HepG2 (cell line): Measurements from ENCODE around the gene OR2A25. TPM values are rescaled to one million over a fixed set of nuclear protein-coding genes. Genes with fewer than 3 reads are reported as not detected.

Experiments
- ATAC-seq: fragments of 200-7000 bp; cut with Tn5 transposase; 3 replicates; pipeline ENCODE4 v1.9.1; 2020; ENCODE audit warnings: mild to moderate bottlenecking, moderate library complexity
- BruUV-seq: library from RNA; stranded (reverse); fragments of 400-500 nt; replicated peaks from 2 replicates; lab custom pipeline; 2021; lab: Mats Ljungman, UMichigan
- CTCF ChIA-PET: fragments of 300-600 bp; formaldehyde crosslinking; extraction: SDS; loops from one replicate; lab custom pipeline; 2021; ENCODE audit warnings: low total read pairs, inconsistent platforms, low intra/inter-chr PET ratio; lab: Yijun Ruan, JAX
- POLR2A ChIA-PET: fragments of 350-600 bp; sonication (Branson Sonifier 250); formaldehyde crosslinking; loops from one replicate; lab custom pipeline; 2020; ENCODE audit warnings: antibody characterized with exemption, inconsistent platforms; lab: Yijun Ruan, JAX
- DNase-seq: peaks from one replicate; pipeline ENCODE4 v3.0.0-alpha.2; 2015; ENCODE audit warnings: low spot score
- FAIRE-seq: peaks from 3 replicates; lab custom pipeline; 2011; peaks lifted over from hg19 to GRCh38; lab: Jason Lieb, UNC
- H2AFZ ChIP-seq: one replicate; pipeline ENCODE4 v1.6.1; 2011; ENCODE audit warnings: low read length, inconsistent platforms
- H3K27ac ChIP-seq: fragments of 300-600 bp; 3 replicates; pipeline ENCODE4 v1.8.0; 2011; ENCODE audit warnings: mixed run types, mild to moderate bottlenecking, mixed read lengths, low read length, inconsistent platforms; ENCODE audit not compliant: insufficient read depth; ENCODE audit errors: extremely low read length
- H3K27me3 ChIP-seq, 2 experiments: fragments of 200-600 bp in 1 of 2; 2 replicates in 1 of 2; 3 replicates in 1 of 2; pipeline versions ENCODE4 v1.6.0 to v1.8.0; 2011; ENCODE audit warnings: low read length in 2 of 2, mild to moderate bottlenecking in 2 of 2, moderate library complexity in 2 of 2, inconsistent platforms in 1 of 2; ENCODE audit not compliant: insufficient read depth in 2 of 2, control insufficient read depth in 1 of 2
- H3K36me3 ChIP-seq, 2 experiments: fragments of 200-600 bp in 1 of 2; replicated peaks in 1 of 2; 2 replicates in 1 of 2; 3 replicates in 1 of 2; pipeline versions ENCODE4 v1.5.1 to v1.8.0; 2011; ENCODE audit warnings: low read length in 2 of 2, inconsistent platforms in 1 of 2; ENCODE audit not compliant: insufficient read depth in 2 of 2, control insufficient read depth in 1 of 2
- H3K4me1 ChIP-seq: 2 replicates; pipeline ENCODE4 v1.5.1; 2012; ENCODE audit warnings: low read length, inconsistent platforms; ENCODE audit not compliant: insufficient read depth
- H3K4me2 ChIP-seq: 2 replicates; pipeline ENCODE4 v1.6.0; 2011; ENCODE audit warnings: low read depth, low read length, inconsistent platforms
- H3K4me3 ChIP-seq, 3 experiments: fragments of 200-600 bp in 1 of 3; sonication (generic), shearing (Covaris generic) in 1 of 3; replicated peaks in 1 of 3; 2 replicates each; pipeline ENCODE4 v1.5.1; 2011 to 2016; ENCODE audit warnings: low read length in 3 of 3, inconsistent platforms in 2 of 3, low read depth in 2 of 3, mild to moderate bottlenecking in 2 of 3, control low read depth in 1 of 3, mixed read lengths in 1 of 3; ENCODE audit not compliant: insufficient read depth in 1 of 3
- H3K79me2 ChIP-seq: one replicate; pipeline ENCODE4 v1.6.1; 2011; ENCODE audit warnings: low read length, inconsistent platforms; ENCODE audit not compliant: insufficient read depth
- H3K9ac ChIP-seq: 2 replicates; pipeline ENCODE4 v1.6.0; 2011; ENCODE audit warnings: mild to moderate bottlenecking, low read depth, low read length, inconsistent platforms; ENCODE audit not compliant: insufficient read depth
- H3K9me3 ChIP-seq: 2 replicates; pipeline ENCODE4 v1.5.1; 2012; ENCODE audit warnings: mild to moderate bottlenecking, low read length
- H4K20me1 ChIP-seq: 2 replicates; pipeline ENCODE4 v1.6.0; 2011; ENCODE audit warnings: inconsistent platforms, mild to moderate bottlenecking, low read length, moderate library complexity; ENCODE audit not compliant: insufficient read depth
- HOXA9 ChIP-seq: sonication (generic); formaldehyde crosslinking; IDR thresholded peaks from 2 replicates; pipeline ENCODE4 v1.8.1; 2022; ENCODE audit warnings: missing genetic modification reagents, mild to moderate bottlenecking, moderate library complexity, borderline replicate concordance
- HOXD1 ChIP-seq: sonication (generic); formaldehyde crosslinking; IDR thresholded peaks from 2 replicates; pipeline ENCODE4 v1.5.0; 2020; ENCODE audit warnings: missing genetic modification reagents
- NRL ChIP-seq: sonication (generic); formaldehyde crosslinking; IDR thresholded peaks from 2 replicates; pipeline ENCODE4 v1.5.0; 2020; ENCODE audit warnings: missing genetic modification reagents, mild to moderate bottlenecking, moderate library complexity, borderline replicate concordance
- SP2 ChIP-seq: sonication (generic); formaldehyde crosslinking; IDR thresholded peaks from 2 replicates; pipeline ENCODE4 v1.5.1; 2020; ENCODE audit warnings: mild to moderate bottlenecking, missing genetic modification reagents
- ZFP37 ChIP-seq: sonication (generic); formaldehyde crosslinking; IDR thresholded peaks from 2 replicates; pipeline ENCODE4 v1.4.0; 2020; ENCODE audit warnings: missing genetic modification reagents, borderline replicate concordance
- ZNF180 ChIP-seq: sonication (generic); formaldehyde crosslinking; IDR thresholded peaks from 2 replicates; pipeline ENCODE4 v1.4.0; 2020; ENCODE audit warnings: low read depth, missing genetic modification reagents, borderline replicate concordance
- ZNF263 ChIP-seq: sonication (generic); formaldehyde crosslinking; IDR thresholded peaks from 2 replicates; pipeline ENCODE4 v1.4.0; 2020; ENCODE audit warnings: missing genetic modification reagents
- ZNF670 ChIP-seq: sonication (generic); formaldehyde crosslinking; IDR thresholded peaks from 2 replicates; pipeline ENCODE4 v1.8.0; 2022; ENCODE audit warnings: mild to moderate bottlenecking, missing genetic modification reagents, borderline replicate concordance
- WGBS: methylation state at CpG from one replicate; pipeline ENCODE4 v1.1.6; 2017; ENCODE audit warnings: low lambda C conversion rate; 5-methylcytosine and 5-hydroxymethylcytosine counted together
- in situ Hi-C: cut with HindIII; loops from 2 replicates; pipeline ENCODE4 v1.10.0; 2017; ENCODE audit warnings: low pct_unique_long_range_greater_than_20kb; ENCODE audit not compliant: extremely low pct_ligation_motif_present
- intact Hi-C: fragments of 100-400 bp; cut with micrococcal nuclease; formaldehyde crosslinking; loops from one replicate; pipeline ENCODE4 v1.10.0; 2022; ENCODE audit not compliant: unreplicated experiment
- polyA plus RNA-seq, 8 experiments: library from polyadenylated mRNA; depleted of rRNA in 3 of 8; stranded (reverse) in 7 of 8; unstranded in 1 of 8; fragments of >200 nt; fragmentation: Illumina TruSeq in 4 of 8; extraction: Trizol in 4 of 8; gene quantifications; 2 replicates each; pipeline versions ENCODE4 v1.2.1 to v1.2.3, GENCODE V29; 2011 to 2016; ENCODE audit warnings: low read depth in 4 of 8, missing spikeins in 1 of 8, mixed read lengths in 1 of 8; ENCODE audit not compliant: insufficient read depth in 1 of 8
- total RNA-seq, 5 experiments: library from RNA; depleted of rRNA; stranded (reverse); fragments of >200 nt; fragmentation: Illumina TruSeq; extraction: Trizol; gene quantifications; 2 replicates each; pipeline ENCODE4 v1.2.3, GENCODE V29; 2016; ENCODE audit warnings: low read depth in 1 of 5
- TF ChIP-seq, protein P1 (sequence below): sonication (generic); formaldehyde crosslinking; IDR thresholded peaks from 2 replicates; pipeline ENCODE4 v1.4.0; 2020; ENCODE audit warnings: mild to moderate bottlenecking, missing genetic modification reagents
- TF ChIP-seq, protein P2 (sequence below): sonication (generic); formaldehyde crosslinking; IDR thresholded peaks from 2 replicates; pipeline ENCODE4 v1.4.0; 2020; ENCODE audit warnings: low read depth, mild to moderate bottlenecking, missing genetic modification reagents
- TF ChIP-seq, protein P3 (sequence below): sonication (generic); formaldehyde crosslinking; IDR thresholded peaks from 2 replicates; pipeline ENCODE4 v1.4.0; 2020; ENCODE audit warnings: mild to moderate bottlenecking, low read depth, missing genetic modification reagents
- TF ChIP-seq, protein P4 (sequence below): sonication (generic); formaldehyde crosslinking; IDR thresholded peaks from 2 replicates; pipeline ENCODE4 v1.9.0; 2022; ENCODE audit warnings: low read depth, missing genetic modification reagents

The OR2A25 gene
- total and polyA plus RNA-seq, 2 of the 13 experiments (the other 11 are each of a cell fraction or from before 2014, with no cell fraction given): 0.07 TPM; not detected in 1

DNA sequence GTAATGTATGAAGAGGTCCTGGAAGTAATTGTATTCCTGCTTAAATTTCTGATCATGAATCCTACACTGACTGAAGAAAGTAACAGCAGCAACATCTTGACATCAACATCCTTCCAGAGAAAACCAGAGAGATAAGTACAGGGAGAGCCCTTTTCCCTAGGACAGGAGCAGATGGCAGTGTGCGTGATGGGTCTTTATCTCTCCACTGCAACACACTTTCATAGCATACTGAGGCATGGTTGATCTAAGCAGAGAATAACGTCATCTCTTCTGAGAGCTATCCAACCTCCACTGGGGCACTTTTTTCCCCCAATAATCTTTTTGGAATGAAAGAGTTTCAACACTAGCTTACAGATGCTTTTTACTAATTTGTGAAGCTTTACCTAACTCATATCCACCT lies 342 bp downstream of the OR2A25 start:
- Histone ChIP-seq H3K36me3 (no peaks in the 10 kb centered on the region), H3K27me3 (no peaks in the 10 kb centered on the region), H3K4me3 (no peak overlapping the region), H4K20me1 (no peaks in the 10 kb centered on the region), H3K27ac (no peak overlapping the region), H3K4me2 (no peak overlapping the region), H3K9ac (no peak overlapping the region), H2AFZ (no peak overlapping the region), H3K9me3 (no peaks in the 10 kb centered on the region), H3K4me1 (no peaks in the 10 kb centered on the region), H3K79me2 (no peaks in the 10 kb centered on the region)
- intact Hi-C loops (no loop called here), in situ Hi-C loops (no loop called here)
- FAIRE-seq (no peak), ATAC-seq (no peak), DNase-seq (no peak)
- no peak for TF ChIP-seq ZNF263 (CRISPR knock-in tag)
- no peak for TF ChIP-seq HOXA9
- no peak for TF ChIP-seq SP2 (CRISPR knock-in tag)
- TF ChIP-seq HOXD1 (CRISPR knock-in tag): no peak
- TF ChIP-seq, protein P1, sequence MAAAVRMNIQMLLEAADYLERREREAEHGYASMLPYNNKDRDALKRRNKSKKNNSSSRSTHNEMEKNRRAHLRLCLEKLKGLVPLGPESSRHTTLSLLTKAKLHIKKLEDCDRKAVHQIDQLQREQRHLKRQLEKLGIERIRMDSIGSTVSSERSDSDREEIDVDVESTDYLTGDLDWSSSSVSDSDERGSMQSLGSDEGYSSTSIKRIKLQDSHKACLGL (CRISPR knock-in tag): no peak
- TF ChIP-seq NRL (CRISPR knock-in tag): no peak
- TF ChIP-seq ZNF670 (CRISPR knock-in tag): no peak
- no peak for TF ChIP-seq ZNF180 (CRISPR knock-in tag)
- 8% methylated on average over 2 of the region's 2 CpGs for WGBS
- ChIA-PET POLR2A (no interaction called here), CTCF (no interaction called here)
- BruUV-seq: no TSS peak

DNA sequence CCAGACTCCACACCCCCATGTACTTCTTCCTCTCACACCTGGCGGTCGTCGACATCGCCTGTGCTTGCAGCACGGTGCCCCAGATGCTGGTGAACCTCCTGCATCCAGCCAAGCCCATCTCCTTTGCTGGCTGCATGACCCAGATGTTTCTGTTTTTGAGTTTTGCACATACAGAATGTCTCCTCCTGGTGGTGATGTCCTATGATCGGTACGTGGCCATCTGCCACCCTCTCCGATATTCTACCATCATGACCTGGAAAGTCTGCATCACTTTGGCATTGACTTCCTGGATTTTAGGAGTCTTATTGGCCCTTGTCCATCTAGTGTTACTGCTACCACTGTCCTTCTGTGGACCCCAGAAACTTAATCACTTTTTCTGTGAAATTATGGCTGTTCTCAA lies 4.8 kb downstream of the OR2A25 start:
- Histone ChIP-seq H2AFZ (no peak overlapping the region), H3K4me3 (no peak overlapping the region), H4K20me1 (no peaks in the 10 kb centered on the region), H3K27ac (no peak overlapping the region), H3K79me2 (no peaks in the 10 kb centered on the region), H3K9me3 (no peaks in the 10 kb centered on the region), H3K36me3 (no peaks in the 10 kb centered on the region), H3K4me1 (no peaks in the 10 kb centered on the region), H3K9ac (no peak overlapping the region), H3K4me2 (no peak overlapping the region), H3K27me3 (no peaks in the 10 kb centered on the region)
- no peak for DNase-seq
- BruUV-seq: no TSS peak
- ATAC-seq: no peak; the same call in 2 of the 3 replicates
- POLR2A ChIA-PET: no interaction called here
- in situ Hi-C loops: no loop called here
- 56% methylated on average over 8 of the region's 8 CpGs for WGBS
- intact Hi-C loops: no loop called here
- CTCF ChIA-PET: no interaction called here
- no peak for FAIRE-seq
- TF ChIP-seq, protein P2, sequence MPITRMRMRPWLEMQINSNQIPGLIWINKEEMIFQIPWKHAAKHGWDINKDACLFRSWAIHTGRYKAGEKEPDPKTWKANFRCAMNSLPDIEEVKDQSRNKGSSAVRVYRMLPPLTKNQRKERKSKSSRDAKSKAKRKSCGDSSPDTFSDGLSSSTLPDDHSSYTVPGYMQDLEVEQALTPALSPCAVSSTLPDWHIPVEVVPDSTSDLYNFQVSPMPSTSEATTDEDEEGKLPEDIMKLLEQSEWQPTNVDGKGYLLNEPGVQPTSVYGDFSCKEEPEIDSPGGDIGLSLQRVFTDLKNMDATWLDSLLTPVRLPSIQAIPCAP: no peak
- TF ChIP-seq, protein P3, sequence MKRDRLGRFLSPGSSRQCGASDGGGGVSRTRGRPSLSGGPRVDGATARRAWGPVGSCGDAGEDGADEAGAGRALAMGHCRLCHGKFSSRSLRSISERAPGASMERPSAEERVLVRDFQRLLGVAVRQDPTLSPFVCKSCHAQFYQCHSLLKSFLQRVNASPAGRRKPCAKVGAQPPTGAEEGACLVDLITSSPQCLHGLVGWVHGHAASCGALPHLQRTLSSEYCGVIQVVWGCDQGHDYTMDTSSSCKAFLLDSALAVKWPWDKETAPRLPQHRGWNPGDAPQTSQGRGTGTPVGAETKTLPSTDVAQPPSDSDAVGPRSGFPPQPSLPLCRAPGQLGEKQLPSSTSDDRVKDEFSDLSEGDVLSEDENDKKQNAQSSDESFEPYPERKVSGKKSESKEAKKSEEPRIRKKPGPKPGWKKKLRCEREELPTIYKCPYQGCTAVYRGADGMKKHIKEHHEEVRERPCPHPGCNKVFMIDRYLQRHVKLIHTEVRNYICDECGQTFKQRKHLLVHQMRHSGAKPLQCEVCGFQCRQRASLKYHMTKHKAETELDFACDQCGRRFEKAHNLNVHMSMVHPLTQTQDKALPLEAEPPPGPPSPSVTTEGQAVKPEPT: no peak
- TF ChIP-seq ZFP37 (no peak), HOXD1 (CRISPR knock-in tag) (no peak)
- TF ChIP-seq, protein P4, sequence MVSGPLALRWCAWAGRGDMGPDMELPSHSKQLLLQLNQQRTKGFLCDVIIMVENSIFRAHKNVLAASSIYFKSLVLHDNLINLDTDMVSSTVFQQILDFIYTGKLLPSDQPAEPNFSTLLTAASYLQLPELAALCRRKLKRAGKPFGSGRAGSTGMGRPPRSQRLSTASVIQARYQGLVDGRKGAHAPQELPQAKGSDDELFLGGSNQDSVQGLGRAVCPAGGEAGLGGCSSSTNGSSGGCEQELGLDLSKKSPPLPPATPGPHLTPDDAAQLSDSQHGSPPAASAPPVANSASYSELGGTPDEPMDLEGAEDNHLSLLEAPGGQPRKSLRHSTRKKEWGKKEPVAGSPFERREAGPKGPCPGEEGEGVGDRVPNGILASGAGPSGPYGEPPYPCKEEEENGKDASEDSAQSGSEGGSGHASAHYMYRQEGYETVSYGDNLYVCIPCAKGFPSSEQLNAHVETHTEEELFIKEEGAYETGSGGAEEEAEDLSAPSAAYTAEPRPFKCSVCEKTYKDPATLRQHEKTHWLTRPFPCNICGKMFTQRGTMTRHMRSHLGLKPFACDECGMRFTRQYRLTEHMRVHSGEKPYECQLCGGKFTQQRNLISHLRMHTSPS (CRISPR knock-in tag): no peak
